ENCODE measurements around the gene JOSD2.
"Not testable (repeated sequence)": the region's sequence is repeated elsewhere in the genome, so short reads cannot be mapped to it uniquely, and the experiment has no call there.

Gene JOSD2

GRCh38 chr19:50473336-50473735, 37.7 kb downstream of the JOSD2 start:
- not testable (repeated sequence) for DNase-seq

GRCh38 chr19:50468818-50469217, 42.2 kb downstream of the JOSD2 start:
- no peak for DNase-seq

GRCh38 chr19:50467566-50467965, 43.4 kb downstream of the JOSD2 start:
- no peak for DNase-seq

GRCh38 chr19:50466706-50467039, 44.3 kb downstream of the JOSD2 start:
- no peak for DNase-seq

GRCh38 chr19:50465986-50466705, 44.8 kb downstream of the JOSD2 start:
- DNase-seq: peak; percentile 80

GRCh38 chr19:50465000-50465399, 46.0 kb downstream of the JOSD2 start:
- no peak for DNase-seq

GRCh38 chr19:50464348-50464747, 46.6 kb downstream of the JOSD2 start:
- no peak for DNase-seq

- DNase-seq: no peak
These were observed 48.0 kb downstream of the JOSD2 start for GRCh38 chr19:50462970-50463369.

- DNase-seq: peak; percentile 74
These were observed 49.7 kb downstream of the JOSD2 start for GRCh38 chr19:50461066-50461875.

GRCh38 chr19:50460161-50460765, 50.7 kb downstream of the JOSD2 start:
- DNase-seq: no peak

- no peak for DNase-seq
These were observed 51.4 kb downstream of the JOSD2 start for GRCh38 chr19:50459638-50460037.

- DNase-seq: no peak
These were observed 51.9 kb downstream of the JOSD2 start for GRCh38 chr19:50459067-50459456.

- no peak for DNase-seq
These were observed 52.5 kb downstream of the JOSD2 start for GRCh38 chr19:50458396-50459066.

GRCh38 chr19:50457300-50457699, 53.7 kb downstream of the JOSD2 start:
- DNase-seq: no peak
